GM21737 (cell line): Measurements from ENCODE around the gene AGRN.
"Not testable (repeated sequence)": the region's sequence is repeated elsewhere in the genome, so short reads cannot be mapped to it uniquely, and the experiment has no call there.

Experiments used
- ATAC-seq: cut with Tn5 transposase; IDR thresholded peaks from one replicate; pipeline ENCODE4 v1.9.1; 2021; ENCODE audit warnings: mild to moderate bottlenecking, moderate library complexity; ENCODE audit not compliant: unreplicated experiment

The AGRN gene

DNA sequence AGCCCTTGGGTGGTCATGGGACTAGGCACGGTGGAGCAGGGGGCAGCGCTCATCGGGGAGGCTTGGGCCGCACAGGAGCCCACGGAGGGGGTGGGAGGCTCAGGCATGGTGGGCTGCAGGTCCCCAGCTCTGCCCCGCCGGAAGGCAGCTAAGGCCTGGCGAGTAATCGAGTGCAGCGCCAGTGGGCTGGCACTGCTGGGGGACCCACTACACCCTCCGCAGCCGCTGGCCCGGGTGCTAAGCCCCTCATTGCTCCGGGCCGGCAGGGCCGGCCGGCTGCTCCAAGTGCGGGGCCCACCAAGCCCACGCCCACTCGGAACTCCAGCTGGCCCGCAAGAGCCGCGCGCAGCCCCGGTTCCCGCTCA is 1.6 kb upstream of the AGRN start:
- not testable (repeated sequence) for ATAC-seq

DNA sequence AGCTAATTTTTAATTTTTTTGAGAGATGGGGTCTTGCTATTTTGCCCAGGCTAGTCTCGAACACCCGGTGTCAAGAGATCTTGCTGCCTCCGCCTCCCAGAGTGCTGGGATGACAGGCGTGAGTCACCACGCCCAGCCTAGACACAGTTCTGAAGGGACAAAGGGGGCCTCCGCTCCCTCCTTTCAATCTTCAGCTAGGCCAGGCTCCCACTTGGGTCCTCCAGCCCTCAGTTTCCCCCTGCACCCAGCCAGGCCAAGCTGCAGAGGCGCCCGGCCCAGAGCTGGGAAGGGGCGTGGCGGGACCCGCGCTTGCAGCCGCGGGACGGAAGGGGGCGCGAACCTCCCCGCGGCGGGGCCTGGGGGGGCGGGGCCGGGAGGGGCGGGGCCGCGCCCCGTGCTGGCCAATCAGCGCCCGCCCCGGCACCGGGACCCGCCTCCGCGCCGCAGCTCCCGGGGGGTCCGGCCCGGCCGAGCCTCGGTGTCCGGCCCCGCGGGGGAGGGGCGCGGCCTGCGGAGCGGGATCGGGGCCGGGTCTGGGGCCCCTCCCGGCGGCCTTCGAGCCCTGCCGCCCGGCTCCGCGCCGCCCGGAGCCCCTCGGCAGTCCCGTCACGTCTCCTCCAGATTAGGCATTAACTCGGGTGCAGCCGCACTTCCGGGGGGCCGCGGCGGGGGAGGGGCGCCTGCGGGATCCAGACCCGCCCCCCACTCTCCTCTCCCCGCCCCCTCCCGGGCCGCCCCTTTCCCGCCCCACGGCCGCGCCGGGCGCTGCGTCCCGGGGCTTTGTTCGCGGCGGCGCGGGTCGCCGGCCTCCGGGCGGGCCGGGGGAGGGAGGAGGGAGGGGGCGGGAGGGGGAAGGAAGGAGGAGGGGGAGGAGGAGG is 559 bp upstream of the AGRN start:
- peak; percentile 66 for ATAC-seq

DNA sequence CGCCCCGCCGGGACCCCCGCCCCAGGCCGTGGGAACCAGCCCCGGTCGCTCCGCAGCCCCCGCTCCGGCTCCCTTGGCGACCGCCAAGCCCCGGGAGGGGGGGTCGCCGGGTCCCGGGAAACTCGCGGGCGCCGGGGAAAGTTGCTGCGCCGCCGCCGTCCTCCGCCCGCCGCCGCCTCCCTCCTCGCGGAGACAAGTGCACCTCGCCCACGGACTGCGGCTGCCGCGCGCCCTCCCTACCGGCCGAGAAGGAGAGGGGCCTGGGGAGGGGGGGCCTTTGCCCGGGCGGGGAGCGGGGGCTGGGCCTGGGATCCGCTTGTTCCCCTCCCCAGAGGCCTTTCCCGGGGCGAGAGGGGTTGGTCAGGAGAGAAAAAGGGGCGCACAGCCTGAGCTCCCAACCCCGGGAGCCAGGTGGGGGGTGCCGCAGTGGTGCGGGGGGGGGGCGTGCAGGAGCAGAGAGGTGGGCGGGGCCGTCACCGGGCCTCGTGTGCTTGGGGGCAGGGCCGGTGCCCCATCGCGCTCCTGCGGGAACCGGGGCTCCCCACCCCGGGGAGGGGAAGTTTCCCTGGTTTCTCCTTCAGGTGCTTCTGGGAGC is 592 bp downstream of the AGRN start:
- peak; percentile 12 for ATAC-seq

DNA sequence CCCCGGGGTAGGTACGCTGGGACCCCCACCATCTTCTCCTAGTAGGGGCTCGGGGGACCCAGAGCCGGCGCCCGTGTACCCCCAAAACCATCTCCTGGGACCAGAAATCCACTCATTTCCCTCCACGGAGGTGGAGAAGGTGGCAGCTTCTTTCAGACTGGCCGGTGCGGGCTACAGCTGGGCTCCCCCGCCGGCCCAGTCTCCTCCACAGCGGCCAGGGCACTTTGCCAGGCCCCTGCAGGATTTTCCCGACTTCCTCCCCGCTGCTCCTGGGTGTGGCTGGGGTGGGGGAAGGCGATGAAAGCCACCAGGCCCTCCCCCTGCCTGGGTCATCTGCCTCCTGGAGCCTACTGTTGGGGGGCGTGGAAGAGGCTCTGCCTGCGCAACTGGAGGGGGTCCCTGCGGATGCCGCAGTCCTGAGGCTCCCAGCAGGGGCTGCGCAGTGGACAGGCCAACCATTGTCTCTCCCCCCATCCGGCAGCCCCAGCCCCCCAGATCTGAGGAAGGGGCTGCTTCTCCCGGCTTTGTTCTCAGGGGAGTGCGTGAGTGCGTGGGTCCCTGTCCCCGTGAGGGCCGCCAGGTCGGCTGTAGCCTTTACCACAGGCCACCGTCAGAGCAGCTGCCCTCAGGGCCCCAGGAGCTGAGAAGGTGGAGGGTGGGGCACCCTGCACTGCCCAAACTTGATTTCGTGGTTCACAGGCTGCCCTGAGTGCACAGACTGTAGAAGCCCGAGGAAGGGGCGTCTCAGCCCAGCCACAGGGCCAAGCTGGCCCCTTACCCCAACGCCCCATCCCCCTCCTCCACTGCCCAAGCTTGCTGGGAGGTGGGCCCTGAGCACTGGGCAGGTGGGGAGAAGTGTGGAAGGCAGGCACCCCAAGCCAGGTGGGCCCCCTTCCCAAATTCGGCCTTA is 1.3 kb downstream of the AGRN start:
- ATAC-seq = no peak

DNA sequence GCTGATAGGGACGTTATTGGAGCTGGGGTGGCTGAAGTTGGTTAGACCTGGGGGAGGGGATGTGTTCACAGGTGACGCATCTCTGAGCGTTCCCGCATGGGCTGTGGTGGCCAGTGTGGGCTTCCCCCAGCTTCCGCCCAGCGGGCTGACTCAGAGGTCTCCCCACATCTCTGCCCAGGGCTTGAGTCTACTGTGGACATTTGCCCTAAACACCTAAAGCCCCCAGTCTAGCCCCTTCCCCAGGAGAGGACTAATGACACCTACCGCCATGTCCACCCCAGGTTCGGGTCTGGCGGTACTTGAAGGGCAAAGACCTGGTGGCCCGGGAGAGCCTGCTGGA is 2.0 kb downstream of the AGRN start:
- ATAC-seq = no peak

DNA sequence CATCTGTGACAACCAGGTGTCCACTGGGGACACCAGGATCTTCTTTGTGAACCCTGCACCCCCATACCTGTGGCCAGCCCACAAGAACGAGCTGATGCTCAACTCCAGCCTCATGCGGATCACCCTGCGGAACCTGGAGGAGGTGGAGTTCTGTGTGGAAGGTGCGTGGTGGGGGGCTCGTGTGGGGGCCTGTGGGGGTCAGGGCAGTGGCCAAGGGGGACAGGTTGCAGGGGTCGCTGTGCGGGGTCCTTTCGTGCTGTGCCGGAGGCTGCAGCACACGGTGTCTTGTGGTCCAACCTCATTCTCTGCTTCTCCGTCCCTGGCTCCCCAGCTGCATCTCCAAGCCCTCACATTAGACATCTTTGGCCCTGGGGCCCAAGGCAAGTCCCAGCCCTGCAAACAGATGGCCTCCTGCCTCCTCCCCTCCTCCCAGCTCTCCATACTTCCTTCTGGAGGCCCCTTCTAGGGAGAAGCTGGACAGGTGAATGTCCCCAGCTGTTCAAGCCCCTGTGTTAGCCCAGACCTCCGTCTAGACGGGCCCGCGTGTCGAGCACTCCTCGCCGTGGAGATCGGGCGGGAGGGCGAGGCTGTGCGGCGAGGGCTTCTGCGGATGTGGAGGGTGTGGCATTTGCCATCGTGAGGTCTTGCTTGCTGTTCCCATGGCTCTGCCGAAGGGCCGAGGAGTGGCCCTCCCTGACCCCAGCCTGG is 2.5 kb downstream of the AGRN start:
- ATAC-seq = no peak

DNA sequence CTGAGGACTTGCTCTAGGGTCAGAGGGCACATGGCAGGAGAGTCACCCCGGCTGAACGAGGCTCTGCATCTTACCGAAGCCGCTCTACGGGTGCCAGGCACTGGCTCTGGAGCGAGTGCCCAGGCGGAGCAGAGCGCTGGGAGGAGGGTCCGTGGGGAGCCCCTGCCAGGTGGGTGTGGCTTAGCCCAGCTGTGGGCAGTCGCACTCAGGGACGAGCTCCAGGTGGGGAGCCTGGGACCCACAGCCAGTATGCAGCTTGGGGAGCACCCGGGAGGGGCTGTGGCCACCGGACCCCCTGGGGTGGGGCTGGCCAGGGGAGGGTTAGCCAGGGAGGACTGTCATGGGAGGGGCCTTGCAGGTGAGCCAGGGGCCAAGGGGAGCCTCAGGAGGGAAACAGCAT is 3.8 kb downstream of the AGRN start:
- no peak for ATAC-seq

DNA sequence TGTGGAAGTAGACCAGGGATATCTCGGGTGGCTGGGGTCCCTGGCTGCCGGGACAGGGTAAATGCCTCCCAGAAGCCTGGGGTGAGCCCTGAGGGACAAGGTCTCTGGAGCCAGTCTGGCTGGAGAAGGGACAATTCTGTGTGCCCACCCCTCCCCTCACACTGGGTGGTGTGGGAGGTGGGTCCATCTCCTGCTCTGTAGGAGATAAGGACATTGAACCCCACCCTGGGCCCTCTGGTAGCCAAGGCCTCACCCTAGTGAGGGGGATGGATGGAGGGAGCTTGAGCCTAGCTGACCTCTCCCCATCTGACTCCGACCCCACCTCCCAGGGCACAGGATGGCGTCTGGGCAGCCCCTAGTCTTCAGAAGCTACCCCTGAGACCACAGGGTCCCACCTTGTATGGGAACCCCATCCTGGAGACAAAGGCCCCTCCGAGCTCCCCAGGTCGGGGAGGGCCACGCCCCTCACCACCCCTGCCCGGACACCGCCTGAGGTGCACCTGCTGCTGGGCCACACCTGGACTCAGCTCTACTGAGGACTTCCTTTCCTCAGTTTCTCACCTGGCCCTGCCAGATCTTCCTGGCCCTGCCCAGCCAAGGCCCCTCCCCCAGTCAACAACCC is 4.3 kb downstream of the AGRN start:
- no peak for ATAC-seq

DNA sequence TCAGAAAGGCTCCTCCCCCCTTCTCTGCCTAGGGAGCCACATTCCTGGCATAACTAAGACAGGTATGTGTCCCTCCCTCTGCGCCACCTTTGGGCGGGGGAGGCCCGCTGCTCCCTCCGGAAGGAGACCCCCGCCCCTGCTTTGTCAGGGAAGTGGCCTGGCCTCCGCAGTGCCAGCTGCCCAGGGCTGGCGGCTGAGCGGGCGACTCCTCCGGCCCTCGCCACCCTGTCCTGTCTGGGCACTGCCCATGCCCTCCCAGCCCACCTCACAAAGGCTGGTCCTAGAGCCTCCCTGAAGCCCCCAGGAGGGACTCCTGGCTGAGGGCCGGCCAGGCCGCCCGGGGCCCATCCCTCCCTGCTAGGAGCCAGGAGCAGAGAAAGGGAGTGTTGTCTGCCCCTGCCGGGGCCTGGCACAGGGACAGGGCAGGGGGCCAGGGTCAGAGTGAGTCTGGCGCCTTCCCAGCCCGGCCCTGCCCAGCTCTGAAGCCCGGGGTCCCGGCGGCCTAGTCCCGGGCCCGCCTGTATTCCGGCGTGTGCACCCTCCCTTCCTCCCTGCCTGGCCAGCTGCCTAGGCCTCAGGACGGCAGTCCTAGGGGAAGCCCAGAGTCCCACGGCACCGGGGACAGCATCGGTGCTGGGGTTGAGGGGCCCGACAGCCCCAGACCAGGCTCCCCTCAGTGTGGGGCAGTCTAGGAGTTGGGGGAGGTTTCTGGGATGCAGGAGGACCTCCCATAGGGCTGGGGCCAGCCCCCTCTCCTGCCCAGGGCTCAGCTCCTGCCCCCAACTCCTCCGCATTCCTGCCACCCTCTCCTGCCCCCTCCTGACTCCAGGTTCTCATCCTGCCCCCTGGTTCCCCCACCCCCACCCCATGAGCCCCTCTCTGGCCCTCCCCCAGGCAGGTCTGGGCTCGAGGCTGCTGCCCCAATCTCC is 5.1 kb downstream of the AGRN start:
- no peak for ATAC-seq

DNA sequence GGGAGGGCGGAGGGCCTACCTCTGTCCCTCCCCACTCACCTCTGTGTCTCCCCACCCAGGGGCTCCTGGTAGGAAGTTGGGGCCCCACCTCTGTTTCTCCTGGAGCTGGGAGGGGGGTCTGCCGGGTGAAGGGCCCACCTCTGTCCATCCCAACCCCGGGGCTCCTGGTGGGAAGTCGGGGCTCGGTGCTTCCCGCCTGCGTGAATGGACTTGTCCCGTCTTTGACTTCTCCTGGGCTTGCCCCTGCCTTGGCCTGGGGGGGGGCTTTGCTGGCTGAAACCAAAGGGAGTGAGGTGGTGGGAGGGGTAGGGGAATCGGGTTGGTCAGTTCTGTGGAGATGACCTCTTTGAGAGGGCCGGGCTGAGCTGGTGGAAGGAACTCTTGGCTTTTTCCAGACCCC is 5.8 kb downstream of the AGRN start:
- no peak for ATAC-seq

DNA sequence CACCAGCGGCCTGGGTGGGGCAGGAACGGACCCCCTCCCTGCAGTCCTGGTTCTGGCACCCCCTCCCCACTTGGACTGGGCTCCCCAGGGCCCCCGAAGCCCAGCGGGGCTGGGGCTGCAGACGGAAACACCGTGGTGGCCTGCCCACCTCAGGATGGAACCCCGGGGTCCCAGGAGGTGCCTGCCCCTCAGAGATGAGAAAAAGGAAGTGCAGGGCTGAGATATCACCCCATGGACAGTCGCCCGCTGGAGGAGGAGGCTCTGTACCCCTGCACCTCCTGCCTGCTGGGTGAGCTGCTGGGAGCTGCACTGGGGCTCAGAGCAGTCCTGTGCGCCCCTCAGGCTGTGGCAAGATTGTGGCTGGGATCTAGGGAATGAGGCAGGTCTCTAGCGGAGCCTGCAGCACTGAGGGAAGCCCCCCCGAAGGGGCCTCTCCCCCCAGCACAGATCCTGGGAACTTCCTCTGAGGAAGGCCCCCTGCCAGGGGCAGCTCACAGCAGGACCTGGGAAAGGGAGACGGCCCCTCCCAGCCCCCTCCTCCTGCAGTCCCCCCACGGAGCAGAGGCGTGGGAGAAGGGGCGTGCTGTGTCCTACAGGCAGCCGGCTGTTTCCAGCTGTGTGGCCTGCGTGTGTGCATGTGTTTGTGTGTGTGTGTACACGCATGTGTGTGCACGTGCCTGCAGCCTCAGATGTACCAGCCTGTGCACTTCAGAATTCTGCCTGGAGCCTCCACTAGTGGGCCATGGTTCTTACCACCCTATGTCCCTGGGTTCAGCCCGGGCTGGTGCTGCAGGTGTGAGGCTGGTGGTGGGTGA is 6.9 kb downstream of the AGRN start:
- ATAC-seq = no peak

DNA sequence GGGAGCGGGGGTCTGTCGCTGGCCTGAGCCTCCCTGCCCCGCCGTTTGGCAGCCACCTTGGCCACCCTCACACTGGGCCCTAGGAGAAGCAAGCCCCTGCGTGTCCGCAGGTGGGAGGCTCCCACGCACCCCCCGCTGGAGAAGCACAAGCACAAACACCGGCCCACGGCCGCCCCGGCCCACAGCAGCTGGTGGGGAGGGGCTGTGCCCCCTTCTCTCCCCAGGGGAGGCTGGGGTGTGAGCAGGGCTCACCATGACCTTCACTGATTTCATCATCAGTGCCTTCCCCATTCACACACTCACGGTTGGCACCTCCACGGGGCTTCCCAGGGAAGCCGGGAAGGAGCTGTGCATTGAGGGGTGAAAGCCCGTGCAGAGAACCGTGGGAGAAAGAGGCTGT is 7.9 kb downstream of the AGRN start:
- no peak for ATAC-seq

DNA sequence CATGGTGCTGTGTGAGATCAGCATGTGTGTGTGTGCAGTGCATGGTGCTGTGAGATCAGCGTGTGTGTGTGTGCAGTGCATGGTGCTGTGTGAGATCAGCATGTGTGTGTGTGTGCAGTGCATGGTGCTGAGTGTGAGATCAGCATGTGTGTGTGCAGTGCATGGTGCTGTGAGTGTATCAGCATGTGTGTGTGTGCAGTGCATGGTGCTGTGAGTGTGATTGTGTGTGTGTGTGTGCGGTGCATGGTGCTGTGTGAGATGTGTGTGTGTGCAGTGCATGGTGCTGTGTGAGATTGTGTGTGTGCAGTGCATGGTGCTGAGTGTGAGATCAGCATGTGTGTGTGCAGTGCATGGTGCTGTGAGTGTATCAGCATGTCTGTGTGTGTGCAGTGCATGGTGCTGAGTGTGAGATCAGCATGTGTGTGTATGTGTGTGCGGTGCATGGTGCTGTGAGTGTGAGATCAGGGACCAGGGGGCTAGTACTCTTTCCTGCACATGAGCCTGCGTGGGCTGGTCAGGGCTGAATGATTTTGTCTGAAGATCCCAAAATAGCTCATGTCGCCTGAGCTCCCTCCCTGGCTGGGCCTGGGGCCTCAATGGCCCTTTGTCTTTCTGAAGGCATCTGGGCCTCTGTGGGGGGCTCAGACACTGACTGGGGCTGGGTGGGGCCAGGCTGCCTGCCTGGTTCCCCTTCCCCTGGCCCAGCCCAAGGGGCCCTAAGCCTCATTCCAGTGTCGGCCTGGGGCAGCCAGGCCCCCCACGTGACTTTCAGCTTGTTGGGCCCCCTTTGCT is 11.1 kb downstream of the AGRN start:
- ATAC-seq = not testable (repeated sequence)

DNA sequence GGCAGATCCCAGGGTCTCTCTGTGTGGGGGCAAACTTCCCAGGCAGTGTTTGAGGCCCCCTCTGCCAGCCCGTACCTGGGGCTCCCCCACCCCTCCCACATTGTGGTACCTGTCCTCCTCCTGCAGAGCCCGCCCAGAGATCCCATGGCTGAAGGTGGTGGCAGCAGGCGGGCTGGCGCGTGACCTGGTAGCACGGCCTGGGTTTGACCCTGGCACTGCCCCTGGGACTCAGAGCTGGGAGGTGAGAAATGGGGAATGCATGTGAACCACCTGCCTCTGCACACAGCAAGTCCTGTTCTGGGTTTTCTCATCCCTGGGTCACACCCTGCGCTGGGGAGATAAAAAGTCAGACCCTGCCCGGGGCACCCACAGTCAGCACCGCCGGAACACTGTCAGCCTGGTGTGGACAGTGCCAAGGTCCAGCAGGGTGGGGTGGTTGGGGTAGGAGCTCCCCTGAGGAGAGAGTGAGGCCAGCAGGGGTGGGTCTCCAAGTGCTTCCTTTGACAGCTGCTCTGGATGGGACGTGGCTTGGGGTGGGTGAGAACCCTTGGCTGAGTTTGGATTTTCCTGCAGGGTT is 11.8 kb downstream of the AGRN start:
- no peak for ATAC-seq

DNA sequence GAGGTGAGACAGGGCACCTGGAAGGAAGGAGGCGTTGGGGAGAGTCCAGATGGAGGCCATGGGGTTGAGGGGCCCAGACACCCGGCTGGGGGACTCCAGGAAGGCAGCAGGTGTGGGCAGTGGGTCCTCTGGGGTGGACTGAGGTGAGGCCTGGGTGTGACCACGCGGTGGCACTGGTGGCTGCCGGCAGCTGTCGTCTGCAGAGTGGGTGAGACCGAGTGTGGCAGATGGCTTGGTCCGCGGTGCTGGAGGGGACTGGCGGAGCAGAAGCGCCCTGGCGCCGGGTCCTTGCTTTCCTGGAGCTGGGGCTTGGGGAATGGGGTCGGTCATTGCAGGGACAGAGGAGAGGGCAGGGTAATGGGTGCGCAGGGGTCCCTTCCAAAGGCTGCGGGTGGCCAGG is 12.5 kb downstream of the AGRN start:
- ATAC-seq = no peak

DNA sequence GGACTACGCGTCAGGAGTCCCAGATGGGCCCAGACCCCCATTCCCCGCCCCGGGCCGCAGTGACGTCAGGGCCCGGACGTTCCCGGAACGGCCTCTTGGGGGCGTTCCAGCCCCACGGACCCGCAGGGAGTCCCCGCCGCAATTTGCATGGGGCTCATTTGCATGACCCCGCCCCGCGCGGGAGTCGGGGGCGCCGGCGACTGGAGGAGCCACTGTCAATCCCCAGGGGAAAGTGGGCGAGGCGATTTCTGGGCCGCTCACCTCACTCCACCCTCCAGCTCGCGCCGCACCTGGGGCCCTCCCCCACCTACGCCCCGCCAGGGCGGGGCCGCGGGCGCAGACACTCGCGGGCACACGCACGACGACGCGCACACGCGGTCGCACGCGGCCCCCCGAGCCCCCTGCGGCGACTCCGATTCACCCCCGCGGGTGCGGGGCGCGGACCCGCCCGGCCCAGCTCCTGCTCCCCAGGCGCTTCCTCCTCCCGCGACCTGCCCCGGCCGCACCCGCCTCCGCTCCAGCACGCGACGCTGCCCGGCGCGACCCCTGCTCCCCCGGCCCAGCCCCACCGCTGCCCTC is 13.2 kb downstream of the AGRN start:
- ATAC-seq = peak; percentile 76

DNA sequence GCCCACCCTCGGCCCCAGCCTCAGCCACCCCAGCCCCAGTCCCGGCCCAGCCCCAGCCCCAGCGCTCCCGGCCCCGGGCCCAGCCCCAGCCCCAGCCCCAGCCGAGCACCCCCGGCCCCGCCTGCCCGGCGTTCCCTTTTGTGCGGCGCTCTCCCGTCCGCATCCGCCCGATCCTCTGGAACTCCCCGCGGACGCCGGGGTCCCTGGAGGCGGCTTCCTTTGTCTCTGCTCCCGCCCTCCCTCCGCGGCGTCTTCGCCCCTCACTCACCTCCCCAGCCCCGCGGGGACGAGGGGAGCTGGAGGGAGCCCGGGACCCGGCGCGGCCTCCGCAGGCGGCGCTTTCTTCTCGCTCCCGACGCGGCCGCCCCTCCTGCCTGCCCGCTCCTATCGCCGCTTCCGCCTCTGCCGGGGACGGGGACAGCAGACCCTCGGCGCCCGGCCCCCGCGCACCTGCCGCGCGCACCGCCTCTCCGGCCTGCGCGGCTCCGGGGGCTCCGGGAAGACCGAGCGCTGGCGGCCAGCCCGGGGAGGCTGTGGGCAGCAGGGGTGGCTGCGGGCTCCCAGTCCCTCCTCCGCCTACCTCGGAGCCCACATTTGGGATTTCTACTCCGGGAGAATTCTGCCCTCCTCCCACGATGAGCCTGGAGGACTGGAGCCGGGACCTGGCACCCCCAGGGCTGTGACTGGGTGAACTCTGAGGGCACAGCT is 14.0 kb downstream of the AGRN start:
- ATAC-seq = no peak
